Measurements from ENCODE around the gene UBE2E2.
"Not testable (repeated sequence)": the region's sequence is repeated elsewhere in the genome, so short reads cannot be mapped to it uniquely, and the experiment has no call there.

UBE2E2 gene

DNA sequence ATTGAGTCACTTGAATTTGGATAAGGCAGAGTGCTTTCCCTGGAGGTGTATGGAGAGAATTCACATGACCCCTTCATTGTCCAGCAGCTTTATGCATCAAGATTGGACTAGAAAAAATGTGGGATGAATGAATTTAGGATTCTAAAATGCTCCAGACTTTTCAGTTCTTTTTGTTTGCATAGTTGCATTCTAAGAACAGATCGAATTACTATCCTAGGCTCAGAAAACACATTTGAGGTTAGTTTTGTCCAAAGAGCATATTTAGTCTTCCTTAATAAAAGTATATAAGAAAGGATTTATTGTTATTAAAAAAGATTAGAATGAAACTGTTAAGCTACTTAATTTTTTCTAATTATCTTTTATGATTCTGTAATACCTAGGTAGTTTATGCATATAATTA is 127.4 kb downstream of the UBE2E2 start:
- TF ChIP-seq CTCF (IDR thresholded peaks at IDR 0.05; ENCODE audit: extremely low read depth, insufficient read depth, missing control alignments): no peak
- in situ Hi-C loops (cut with MboI; ENCODE audit: low pct_unique_long_range_greater_than_20kb, low sequenced_read_pairs, unreplicated experiment): no loop called here

GRCh38 chr3:23331141-23331935 is 128.2 kb downstream of the UBE2E2 start:
- in situ Hi-C loops (cut with MboI; ENCODE audit: low pct_unique_long_range_greater_than_20kb, low sequenced_read_pairs, unreplicated experiment): no loop called here
- DNase-seq (ENCODE audit: low spot score): no peak

More for the DNA sequence above, 127.4 kb downstream of the UBE2E2 start:
- no peak for DNase-seq (ENCODE audit: low spot score)

DNA sequence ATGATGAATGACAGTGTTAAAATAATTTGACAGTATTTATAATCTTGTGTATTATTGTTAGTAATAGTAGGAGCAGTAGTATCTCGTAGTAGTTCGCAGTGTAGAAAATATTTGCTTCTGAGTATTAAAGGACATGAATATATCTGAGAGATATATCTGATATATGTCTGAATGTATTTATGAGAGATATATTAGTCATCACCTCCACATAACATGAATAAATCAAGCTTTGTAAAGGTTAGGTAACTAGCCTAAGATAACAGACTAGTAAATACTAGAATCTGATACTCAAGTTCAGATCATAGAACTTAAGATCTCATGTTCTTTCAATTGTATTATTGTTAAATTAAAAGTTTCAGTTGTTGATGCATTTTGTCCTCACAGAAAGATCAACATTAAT is 130.5 kb downstream of the UBE2E2 start:
- in situ Hi-C loops (cut with MboI; ENCODE audit: low pct_unique_long_range_greater_than_20kb, low sequenced_read_pairs, unreplicated experiment): no loop called here
- no peak for DNase-seq (ENCODE audit: low spot score)

More at GRCh38 chr3:23331141-23331935, 128.2 kb downstream of the UBE2E2 start:
- no peak for TF ChIP-seq CTCF (IDR thresholded peaks at IDR 0.05; ENCODE audit: extremely low read depth, insufficient read depth, missing control alignments)

DNA sequence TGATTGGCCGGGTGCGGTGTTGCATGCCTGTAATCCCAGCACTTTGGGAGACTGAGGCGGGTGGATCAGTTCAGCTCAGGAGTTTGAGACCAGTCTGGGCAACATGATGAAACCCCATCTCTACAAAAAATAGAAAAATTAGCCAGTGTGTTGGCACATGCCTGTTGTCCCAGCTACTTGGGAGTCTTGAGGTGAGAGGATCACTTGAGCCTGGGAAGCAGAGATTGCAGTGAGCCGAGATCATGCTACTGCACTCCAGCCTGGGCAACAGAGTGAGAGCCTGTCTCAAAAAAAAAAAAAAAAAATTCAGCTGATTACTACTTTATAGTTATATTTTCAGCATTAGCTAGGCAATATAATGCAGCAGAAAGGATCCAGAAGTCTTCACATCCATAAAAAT is 133.7 kb downstream of the UBE2E2 start:
- DNase-seq (ENCODE audit: low spot score); in situ Hi-C loops (cut with MboI; ENCODE audit: low pct_unique_long_range_greater_than_20kb, low sequenced_read_pairs, unreplicated experiment): not testable (repeated sequence)

More for the DNA sequence above, 130.5 kb downstream of the UBE2E2 start:
- TF ChIP-seq CTCF (IDR thresholded peaks at IDR 0.05; ENCODE audit: extremely low read depth, insufficient read depth, missing control alignments): no peak

DNA sequence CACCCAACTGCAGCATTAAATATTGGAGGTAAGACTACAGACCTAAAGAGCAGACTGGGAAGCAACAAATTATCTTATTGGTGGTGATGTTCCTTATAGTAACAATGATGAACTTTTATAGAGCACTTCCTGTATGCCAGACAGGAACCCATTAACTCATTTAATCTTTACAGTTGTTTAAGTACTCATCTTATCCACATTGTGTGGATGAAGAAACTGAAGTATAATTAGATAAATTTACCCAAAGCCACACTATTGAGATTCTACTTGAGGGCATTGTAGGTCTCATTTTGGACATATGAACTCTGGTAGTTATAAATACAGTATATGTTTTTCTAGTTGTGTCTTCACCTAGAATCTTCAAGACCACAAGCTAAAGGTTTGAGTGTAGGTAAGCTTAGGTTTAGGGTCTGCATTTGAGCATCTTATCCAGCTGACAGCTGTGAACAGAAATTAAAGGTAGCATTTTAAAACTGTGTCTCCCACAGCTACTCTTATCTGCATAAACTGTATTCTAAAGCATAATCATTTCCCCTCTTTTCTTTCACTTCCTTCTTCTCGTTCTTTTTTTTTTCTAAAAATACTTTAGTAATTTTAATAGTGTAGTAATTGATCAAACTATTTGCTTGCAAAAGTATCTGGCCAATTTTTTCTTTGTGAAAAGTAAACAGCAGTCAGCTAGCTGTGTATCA is 138.2 kb downstream of the UBE2E2 start:
- peak; percentile 9 for DNase-seq (ENCODE audit: low spot score)
- no peak for TF ChIP-seq CTCF (IDR thresholded peaks at IDR 0.05; ENCODE audit: extremely low read depth, insufficient read depth, missing control alignments)
- in situ Hi-C loops (cut with MboI; ENCODE audit: low pct_unique_long_range_greater_than_20kb, low sequenced_read_pairs, unreplicated experiment): no loop called here

DNA sequence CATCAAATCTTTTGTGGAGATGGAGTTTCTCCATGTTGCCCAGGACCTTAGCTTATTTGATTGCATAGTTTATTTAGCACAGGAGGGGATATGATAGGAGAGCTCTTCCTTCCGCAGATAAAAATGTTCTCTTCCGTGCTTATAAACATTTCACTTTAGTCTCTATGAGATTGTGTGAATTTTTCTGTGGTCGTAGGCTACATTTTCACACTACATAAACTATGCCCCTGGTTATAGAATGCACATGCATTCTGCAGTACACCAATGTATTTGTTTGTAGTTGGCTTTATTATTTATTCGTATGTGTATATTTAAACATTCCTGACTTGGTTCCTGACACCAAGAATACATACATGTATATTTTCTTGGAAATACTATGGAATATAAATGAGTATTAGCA is 139.2 kb downstream of the UBE2E2 start:
- no peak for TF ChIP-seq CTCF (IDR thresholded peaks at IDR 0.05; ENCODE audit: extremely low read depth, insufficient read depth, missing control alignments)
- in situ Hi-C loops (cut with MboI; ENCODE audit: low pct_unique_long_range_greater_than_20kb, low sequenced_read_pairs, unreplicated experiment): no loop called here
- DNase-seq (ENCODE audit: low spot score): no peak

- no peak for DNase-seq (ENCODE audit: low spot score)
- no peak for TF ChIP-seq CTCF (IDR thresholded peaks at IDR 0.05; ENCODE audit: extremely low read depth, insufficient read depth, missing control alignments)
- in situ Hi-C loops (cut with MboI; ENCODE audit: low pct_unique_long_range_greater_than_20kb, low sequenced_read_pairs, unreplicated experiment): no loop called here
These were observed 140.4 kb downstream of the UBE2E2 start for GRCh38 chr3:23343509-23343908.
